HG02970 (cell line): ENCODE results near the gene NLGN3.

Experiments
- ATAC-seq: cut with Tn5 transposase; IDR thresholded peaks from one replicate; pipeline ENCODE4 v1.9.1; 2021; ENCODE audit warnings: mild to moderate bottlenecking, moderate library complexity, moderate number of reproducible peaks; ENCODE audit not compliant: unreplicated experiment, low FRiP score

The NLGN3 gene

DNA sequence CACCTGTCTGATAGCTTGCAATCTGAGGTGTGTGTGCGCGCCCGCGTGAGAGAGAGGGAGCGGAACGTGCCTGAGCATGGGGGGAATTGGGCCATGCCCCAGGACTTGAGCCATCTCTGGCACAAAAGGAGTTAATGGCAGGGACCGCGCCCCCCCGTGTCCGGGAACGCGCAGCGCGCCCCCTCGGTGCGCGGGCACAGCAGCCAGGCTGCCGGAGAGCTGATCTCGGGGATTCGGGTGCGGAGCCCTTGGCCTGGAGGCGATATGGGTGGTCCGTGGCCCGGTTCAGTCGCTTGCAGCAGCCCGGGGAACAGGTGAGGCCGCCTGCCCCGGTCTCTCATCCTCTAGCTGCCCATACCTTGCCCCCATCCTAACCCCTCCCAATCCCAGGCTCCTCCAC, at the start of gene NLGN3:
TSS of gene NLGN3 (plus strand) at position 191 of the 400 bp plus-strand sequence. CDS start 2,909 bp downstream, outside the sequence.
- ATAC-seq, result no peak

DNA sequence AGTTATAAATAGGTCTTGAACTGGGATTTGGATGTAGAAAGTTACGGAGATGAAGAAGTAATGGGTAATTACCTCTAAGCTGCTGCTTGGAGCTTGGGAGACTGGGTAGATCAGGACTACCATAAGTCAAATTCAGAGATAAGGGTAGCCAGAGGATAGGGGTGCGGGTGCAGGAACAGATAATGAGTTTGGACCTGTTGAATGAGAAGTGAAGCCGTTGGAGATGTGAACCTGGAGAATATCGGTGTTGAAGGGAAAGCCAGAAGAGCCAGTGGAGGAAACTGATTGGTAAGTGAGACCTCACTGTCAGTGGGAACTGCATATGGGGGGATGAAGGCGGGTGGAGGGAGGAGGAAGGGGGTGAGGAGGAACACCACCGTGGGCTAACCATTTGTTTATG, 49.6 kb upstream of the NLGN3 start:
- no peak for ATAC-seq

DNA sequence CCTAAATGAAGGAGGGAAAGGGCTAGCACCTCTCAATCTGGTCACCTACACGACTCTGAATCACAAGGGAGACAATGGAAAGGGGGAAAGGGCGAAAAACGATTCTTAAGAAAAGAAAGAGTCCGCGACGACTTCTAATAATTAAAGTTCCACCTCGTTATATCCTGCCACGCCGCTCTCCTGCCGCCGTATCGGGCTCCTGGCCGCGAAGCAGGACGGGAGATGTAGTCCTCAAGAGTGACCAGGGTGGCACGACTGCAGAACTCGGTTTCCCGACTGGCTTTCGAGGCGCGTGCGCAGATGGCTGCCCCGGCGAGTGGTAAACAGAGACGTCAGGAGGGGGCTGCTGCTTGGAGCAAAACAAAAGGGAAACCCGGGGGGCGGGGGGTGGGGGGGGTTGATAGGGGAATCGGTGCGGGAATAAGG, 49.1 kb upstream of the NLGN3 start, which contains the start of gene FOXO4:
TSS of gene FOXO4 (plus strand) at position 297 of the 426 bp plus-strand sequence. CDS start 678 bp downstream, outside the sequence.
- ATAC-seq, result no peak

DNA sequence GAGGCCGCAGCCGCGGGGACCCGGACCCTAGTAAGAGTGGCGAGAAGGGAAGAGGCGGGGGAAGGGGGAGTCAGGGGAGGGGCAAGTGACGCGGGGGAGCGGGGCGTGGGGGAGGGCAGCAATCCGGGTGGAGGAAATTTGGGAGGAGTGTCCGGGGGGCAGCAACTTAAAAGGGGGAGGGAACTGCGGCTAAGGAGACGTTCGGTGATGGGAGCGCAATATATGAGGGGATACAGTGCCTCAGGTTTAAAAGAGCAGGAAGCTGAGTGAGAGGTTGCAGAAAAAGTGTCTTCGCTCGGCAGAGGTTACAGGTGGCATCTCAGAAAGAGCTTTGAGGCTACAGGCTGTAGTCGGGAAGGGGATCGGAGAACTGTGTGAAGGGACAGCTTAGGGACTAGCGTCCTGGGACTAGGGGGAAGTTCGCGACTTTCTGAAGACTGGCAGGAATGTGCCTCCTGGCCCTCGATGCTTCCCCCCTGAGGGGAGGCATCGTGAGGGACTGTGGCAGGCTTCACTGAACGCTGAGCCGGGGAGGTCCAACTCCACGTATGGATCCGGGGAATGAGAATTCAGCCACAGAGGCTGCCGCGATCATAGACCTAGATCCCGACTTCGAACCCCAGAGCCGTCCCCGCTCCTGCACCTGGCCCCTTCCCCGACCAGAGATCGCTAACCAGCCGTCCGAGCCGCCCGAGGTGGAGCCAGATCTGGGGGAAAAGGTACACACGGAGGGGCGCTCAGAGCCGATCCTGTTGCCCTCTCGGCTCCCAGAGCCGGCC, 48.5 kb upstream of the NLGN3 start:
- no peak for ATAC-seq

DNA sequence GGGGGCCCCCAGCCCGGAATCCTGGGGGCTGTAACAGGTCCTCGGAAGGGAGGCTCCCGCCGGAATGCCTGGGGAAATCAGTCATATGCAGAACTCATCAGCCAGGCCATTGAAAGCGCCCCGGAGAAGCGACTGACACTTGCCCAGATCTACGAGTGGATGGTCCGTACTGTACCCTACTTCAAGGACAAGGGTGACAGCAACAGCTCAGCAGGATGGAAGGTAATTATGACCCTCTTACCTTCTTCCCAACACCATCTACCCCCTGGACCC, 47.9 kb upstream of the NLGN3 start:
- no peak for ATAC-seq

DNA sequence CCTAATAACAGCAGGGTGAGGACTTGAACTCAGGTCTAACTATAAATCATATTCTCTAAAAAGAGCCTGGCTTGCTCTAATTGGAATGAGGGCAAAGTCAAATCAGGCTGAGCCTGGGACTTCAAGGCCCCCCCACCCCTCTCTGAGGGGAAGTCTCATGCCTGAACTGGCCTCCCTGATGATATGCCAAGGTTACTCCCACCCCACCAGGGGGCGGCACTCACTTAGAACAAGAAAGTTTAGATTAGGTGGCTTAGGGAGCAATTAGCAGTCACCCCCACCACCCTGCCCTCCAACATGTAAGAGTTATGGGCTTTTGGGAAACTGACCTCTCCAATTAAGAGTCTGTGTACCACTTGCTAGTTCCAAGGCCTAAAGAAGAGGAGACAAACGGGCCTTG, 46.3 kb upstream of the NLGN3 start:
- ATAC-seq, result no peak

DNA sequence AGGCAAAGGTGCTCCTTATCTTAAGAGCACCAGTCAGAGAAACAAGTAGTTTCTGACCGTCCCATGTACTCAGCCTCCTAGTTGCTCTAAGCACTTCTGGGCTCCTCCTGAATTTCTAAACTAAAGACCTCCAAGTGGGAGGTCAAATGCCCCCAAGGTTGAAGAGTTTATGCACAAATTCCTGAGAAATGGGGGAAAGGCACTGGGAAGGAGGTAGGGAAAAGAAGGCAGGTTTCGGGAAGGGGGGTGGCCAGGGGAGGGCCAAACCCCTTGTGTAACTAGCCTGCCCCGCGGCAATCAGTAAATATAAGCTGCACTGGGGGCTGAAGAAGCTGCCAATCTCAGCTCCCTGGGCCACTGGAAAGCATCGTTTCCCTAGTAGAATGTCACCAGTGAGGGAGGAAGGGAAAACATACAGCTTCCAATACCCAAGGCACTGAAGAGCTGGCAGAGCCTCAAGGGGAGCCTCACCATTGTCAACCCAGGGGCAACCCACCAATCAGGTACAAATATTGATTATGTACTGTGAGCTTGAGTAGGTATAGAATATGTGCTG, 45.6 kb upstream of the NLGN3 start:
- ATAC-seq, result no peak

DNA sequence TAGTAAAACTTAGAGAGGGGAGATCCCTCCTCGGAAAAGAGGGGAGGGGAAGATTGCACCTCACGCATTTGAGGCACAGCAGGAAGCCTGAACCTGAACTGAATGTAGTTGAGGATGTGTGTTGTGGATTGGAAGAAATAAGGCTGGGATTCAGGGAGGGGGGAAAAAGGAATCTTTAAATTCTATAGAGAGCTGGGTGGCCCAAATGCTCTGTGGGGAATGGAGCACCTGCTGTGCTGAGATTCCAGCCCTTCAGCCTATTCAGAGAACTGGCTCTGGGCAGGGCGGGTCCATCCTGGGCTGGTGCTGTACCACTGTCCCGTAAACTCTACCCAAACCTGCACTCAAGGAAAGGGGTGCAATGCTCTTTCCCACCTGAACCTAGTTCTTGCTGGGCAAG, 44.9 kb upstream of the NLGN3 start:
- ATAC-seq, result no peak

DNA sequence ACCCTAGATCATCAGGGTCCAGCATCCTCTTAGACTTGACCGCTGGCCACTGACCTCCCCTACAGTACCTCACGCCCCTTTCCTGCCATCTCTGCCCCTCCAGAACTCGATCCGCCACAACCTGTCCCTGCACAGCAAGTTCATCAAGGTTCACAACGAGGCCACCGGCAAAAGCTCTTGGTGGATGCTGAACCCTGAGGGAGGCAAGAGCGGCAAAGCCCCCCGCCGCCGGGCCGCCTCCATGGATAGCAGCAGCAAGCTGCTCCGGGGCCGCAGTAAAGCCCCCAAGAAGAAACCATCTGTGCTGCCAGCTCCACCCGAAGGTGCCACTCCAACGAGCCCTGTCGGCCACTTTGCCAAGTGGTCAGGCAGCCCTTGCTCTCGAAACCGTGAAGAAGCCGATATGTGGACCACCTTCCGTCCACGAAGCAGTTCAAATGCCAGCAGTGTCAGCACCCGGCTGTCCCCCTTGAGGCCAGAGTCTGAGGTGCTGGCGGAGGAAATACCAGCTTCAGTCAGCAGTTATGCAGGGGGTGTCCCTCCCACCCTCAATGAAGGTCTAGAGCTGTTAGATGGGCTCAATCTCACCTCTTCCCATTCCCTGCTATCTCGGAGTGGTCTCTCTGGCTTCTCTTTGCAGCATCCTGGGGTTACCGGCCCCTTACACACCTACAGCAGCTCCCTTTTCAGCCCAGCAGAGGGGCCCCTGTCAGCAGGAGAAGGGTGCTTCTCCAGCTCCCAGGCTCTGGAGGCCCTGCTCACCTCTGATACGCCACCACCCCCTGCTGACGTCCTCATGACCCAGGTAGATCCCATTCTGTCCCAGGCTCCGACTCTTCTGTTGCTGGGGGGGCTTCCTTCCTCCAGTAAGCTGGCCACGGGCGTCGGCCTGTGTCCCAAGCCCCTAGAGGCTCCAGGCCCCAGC, 43.8 kb upstream of the NLGN3 start:
- no peak for ATAC-seq

DNA sequence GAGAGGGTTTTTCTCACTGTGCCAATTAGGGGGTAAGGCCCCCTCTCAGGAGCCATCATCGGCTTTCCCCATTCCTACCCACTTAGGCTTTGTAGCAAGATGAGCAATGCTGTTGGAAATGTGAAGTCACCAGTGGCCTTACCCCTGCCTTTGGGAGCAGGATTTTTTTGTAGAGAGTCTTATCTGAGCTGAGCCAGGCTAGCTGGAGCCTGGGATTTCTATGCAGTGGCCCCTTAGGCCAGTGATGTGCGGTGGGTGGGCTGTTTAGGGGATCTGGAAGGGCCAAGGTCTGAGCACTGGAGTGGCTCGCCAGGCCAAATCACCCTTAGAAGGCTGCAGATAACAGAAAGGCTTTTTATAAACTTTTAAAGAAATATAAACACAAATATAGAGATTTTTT, 42.3 kb upstream of the NLGN3 start:
- no peak for ATAC-seq

DNA sequence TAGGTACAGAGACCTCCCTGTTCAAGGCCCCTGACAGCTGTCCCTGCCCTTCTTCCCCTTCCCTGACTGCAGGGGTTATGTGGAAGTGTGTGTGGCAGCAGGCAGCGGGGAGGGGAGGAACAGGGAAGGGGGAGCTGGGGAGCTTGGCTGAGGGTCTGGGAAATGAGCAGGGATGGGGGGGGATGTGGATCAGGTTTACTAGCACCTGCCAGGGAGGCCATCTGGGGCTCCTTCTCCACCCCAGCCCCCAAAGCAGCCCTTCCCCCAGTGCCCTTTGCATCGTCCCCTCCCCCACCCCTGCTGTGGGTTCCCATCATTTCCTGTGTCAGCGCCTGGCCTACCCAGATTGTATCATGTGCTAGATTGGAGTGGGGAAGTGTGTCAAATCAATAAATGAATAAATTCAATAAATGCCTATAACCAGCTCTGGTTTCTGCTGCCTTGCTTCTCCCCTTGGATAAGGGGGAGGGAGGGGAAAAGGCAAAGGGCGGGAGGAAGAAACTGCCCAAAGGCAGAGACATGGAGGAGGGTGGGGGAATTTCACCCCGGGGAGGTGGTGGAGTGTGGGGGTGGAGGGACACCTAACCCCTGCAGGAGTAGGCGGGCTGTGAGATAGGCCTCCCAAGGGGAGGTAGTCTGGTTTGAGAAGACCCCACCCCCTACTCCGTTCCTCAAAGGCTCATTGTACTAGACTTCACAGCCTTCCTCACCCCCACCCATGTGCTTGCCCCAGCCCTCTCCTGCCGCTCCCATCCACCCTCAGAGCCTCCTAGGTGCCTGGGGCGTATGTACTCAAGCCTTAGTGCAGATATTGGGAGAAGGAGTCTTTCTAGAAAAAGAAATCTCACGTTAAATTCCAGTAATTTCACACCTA, 41.3 kb upstream of the NLGN3 start:
- no peak for ATAC-seq

DNA sequence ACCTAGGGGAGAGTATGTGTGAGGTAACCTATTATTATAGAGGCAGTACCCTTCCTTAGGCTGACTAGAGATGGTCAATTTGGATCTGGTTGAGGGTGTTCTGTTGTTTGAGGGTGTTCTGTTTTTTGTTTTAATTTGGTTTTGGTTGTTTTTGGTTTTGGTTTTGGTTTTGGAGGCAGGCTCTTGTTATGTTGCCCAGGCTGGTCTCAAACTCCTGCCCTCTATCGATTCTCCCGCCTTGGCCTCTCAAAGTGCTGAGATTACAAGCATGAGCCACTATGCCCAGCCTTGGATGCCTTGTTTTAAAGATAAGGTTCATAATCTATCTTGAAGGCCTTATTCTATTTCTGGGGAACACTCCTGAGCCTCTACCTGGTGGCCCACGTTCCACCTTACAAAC, 39.0 kb upstream of the NLGN3 start:
- no peak for ATAC-seq

DNA sequence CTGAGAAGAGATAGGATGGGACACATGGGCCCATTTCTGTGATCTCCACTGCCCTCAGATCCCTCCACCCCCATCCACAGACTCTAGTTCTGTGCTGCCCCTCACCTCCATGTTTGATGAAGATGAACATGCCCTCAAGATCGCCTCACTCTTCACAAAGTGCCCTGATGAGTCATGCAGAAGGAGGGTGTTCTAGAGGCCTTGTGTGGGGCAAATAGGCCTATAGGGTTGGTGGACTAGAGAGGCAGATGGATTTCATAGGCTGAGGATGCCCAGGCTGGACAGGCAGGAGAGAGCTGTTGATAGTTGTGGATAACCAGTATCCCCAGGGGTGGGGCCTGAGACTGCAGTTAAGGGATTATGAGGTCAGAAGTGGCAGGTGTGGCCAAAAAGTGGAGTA, 38.2 kb upstream of the NLGN3 start, which contains the start of gene CXorf65:
TSS of gene CXorf65 (minus strand) at position 314 of the 400 bp plus-strand sequence. CDS start at position 130, 184 bp downstream.
- ATAC-seq, result no peak

DNA sequence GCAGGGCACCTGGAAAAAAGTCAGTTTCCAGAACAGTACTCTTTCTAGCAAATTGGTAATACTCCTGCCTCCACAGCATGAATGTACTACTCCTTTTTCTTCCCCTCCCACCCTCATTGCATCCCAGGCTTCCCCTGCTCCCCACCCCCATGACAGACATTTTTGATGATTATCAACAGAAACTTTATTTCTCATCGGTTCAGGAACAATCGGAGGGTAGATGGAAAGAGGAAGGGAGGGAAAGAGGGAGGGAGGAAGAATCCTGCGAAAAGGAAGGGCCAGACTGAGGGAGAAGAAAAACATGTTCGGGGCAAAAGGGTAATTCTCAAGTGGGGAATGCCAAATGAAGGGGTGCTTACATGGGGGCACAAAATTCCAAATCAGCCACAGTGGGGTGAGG, 37.4 kb upstream of the NLGN3 start:
- no peak for ATAC-seq

DNA sequence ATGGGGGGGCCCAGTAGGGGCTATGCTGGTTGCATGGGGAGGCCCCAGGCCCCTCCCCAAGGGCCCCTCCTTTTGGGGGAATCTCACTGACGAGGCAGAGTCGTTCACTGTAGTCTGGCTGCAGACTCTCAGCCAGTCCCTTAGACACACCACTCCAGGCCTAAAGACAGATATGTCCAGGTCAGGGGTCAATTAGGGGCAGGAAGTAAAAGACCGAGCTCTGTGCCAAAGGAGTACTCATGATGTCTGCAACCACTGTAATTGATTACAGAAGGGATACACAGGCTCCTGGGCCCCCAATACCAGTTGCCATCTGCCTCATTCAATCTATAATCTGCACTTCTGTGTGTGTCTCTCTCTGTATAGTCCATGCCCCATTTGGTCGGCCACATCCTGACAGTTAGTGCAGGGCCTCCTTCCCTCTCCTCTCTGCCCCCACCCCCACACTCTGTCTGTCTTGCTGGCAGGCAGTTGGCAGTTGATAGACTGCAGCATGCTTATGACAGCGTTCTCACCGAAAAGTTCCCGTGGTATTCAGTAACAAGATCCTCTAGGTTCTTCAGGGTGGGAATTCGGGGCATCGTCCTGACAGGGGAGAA, 36.8 kb upstream of the NLGN3 start:
- no peak for ATAC-seq

DNA sequence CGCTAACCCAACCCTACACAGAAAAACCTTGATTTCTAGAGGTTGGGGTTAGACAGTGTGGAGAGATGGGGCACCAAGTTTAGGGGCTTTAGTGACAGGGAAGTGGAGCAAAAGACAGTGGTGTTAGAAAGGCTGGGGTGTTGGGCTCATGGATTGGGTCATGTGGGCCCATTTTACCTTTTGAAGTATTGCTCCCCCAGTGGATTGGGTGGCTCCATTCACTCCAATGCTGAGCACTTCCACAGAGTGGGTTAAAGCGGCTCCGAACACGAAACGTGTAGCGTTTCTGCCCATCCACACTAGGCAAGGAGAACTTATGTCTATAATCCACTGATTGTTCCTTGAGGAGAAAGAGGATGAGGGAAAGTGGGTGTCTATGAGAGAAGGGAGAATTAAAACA, 35.6 kb upstream of the NLGN3 start:
- ATAC-seq, result no peak

DNA sequence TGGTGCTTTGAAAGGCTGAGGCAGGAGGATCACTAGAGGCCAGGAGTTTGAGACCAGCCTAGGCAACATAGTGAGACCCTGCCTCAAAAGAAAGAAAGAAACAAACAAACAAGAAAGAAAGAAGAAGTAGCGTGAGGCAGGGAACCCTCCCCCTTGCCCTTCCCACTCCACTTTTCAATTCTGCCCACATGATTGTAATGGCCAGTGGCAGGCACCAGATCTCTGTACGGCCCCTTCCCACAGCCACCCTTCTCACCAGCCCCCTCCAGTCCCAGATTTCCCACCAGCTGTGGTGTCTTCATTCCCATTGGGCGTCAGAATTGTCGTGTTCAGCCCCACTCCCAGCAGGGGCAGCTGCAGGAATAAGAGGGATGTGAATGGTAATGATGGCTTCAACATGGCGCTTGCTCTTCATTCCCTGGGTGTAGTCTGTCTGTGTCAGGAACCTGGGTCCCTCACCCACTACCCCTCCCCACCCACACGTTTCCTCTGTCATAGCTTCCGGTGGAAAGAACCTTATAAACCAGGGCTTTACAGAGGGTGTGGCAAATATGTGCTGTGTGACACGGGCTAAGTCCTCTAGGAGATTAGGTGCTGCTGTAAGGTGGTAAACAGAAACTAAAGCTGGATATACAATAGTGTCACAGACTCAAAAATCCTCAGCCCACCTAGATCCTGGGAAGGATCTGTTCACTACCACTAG, 33.3 kb upstream of the NLGN3 start, which contains the start of gene IL2RG:
TSS of gene IL2RG (minus strand) at position 437 of the 703 bp plus-strand sequence. CDS start at position 399, 38 bp downstream.
- ATAC-seq, result peak; percentile 70

DNA sequence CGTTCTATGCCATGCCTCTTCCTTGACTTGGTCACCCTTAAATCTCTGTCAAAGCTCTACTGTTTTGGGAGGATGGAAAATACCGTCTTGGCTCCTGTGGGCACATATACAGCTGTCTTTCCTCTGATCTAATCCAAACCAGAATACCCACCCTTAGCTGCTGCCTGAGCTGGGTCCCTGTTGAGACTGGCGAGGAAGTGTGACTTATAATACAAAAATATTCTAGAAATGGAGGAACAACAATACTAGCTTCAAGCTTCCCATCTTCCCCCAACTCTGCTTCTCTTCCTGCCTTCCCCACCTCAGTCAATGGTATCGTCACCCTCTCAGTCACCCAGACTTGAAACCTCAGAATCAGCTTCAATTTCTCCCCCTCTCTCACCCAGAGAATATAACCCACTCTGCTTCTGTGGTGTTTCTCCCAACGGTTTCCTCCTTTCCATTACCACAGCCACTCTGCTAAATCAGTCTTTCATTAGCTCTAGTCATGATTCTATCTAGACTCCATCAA, 32.7 kb upstream of the NLGN3 start:
- ATAC-seq, result no peak

DNA sequence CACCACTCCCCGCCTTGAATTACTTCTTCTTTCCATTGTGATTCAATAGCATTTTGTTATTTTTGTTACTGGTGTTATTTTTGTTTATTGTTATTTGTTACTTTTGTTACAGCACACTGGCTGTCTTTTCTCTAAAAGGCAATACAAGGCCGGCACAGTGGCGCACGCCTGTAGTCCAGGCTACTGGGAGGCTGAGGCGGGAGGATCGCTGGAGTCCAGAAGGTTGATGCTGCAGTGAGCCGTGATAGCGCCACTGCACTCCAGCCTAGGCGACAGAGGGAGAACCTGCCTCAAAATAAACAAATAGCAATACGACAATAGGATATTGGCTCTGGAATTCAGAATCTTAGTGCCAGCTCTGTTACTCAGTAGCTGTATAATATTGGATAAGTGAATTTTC, 27.3 kb upstream of the NLGN3 start:
- no peak for ATAC-seq
